Stimulated activated CD4-positive, alpha-beta T cell treated with anti-CD3 and anti-CD28 coated beads, Interleukin-4, amount 100 ng/mL, for 1 hour (primary cell): Measurements from ENCODE around the gene SAMD10.

Experiments
- DNase-seq: peaks from one replicate; pipeline ENCODE4 v3.0.0-alpha.2; 2020

Gene SAMD10

DNA sequence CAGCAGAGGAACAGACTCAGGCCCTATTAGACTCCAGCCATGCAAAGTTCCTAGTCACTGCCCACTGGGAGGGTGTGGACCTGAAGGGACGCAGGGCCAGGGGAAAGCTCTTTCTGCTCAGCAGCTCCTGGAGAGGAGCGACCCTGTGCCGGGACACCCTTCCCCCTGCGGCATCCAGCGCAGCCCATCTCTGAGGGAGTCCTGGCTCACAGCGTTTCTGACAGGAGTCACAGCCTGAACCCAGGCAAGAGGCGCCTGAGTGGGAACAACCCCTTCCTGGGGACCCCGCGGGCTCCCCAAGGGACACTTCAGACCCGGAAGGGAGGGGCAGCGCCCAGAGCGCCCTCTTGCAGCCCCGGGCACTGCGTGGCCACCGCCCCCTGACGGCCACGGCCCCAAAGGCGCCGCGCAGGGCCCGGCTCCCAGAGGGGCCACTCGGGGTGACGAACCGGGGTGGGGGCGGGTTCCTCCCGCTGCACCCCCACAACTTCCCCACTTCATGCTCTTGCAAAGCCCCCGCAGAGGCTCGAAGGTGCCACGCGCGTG, 24.1 kb downstream of the SAMD10 start:
- DNase-seq: peak; percentile 49

DNA sequence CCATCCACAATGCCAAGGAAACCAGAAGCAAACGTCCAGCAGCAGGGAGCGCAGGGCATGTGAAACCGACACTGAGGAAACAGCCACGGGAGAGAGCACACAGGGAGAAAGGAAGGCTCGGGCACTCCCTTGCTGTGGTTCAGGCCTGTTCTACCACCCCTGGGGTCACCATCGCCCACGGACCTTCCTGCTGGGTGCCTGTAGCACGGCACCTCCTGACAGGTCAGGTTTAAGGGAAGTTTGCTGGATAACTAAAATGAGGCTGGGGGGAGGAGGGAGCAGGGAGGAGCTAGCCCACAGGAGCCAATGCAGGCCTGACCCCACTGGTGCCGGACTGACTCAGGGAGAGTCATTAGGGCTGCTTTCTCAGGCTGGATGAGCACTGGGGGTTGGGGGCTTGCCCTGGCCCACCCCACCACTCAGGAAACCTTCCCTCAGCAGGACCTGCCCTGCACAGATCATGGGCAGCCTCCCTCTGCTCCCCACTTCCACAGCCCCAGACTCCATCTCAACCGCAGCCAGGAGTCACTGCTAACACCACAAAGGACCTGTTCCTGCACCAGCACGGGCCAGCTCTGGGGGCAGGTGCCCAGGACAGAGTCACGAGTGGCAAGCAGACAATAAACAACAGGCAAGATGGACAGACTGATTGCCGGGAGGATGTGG, 25.5 kb downstream of the SAMD10 start:
- DNase-seq: no peak

- no peak for DNase-seq
These were observed 26.7 kb downstream of the SAMD10 start for GRCh38 chr20:63952769-63953168.

DNA sequence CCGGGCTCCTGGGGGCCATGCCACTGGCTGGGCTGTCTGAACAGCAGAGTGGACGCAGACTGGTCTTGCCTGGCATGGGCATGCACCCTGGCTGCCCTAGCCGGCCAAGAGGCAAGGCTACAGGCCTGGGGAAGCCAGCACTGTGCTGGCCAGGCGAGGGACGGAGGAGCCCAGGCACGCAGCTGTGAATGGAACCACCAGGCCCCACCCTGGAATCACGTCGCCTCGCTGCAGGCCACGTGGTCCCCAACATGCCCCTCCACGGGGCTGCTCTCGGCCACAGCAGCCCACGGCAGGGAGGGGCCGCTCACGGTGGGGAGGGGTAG, 27.3 kb downstream of the SAMD10 start:
- DNase-seq: no peak

DNA sequence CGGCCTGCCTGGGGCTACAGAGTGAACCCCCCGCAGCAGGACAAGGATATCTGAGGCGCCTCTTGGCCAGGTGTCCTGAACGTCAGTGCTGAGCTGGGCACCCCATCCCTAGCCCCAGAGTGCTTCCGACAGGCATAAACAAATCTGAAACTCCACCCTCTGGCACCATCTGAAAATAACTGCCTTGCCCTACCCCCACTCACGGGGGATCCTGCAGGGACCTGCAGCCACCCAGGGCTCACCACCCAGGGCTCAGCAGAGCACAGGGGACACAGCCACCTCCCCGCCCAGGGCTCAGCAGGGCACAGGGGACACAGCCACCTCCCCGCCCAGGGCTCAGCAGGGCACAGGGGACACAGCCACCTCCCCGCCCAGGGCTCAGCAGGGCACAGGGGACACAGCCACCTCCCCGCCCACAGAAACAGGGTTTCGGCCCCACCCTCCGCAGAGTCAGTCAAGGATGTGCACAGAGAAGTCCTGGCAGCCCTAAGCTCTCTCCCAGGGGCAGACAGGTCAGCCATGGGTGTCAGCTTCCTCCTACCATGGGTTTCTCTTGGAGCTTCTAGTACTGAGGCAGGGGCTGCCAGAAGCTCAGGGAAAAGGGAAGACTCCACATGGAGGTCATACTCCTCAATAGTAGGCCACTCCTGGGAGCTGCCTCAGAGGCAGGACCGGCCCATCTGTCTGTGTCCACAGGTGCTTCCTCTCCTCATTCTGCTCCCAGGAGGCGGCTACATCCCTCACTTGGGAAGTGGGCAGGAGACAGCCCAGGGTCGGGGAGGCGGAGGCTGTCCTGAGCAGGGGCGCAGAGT, 27.8 kb downstream of the SAMD10 start:
- no peak for DNase-seq

DNA sequence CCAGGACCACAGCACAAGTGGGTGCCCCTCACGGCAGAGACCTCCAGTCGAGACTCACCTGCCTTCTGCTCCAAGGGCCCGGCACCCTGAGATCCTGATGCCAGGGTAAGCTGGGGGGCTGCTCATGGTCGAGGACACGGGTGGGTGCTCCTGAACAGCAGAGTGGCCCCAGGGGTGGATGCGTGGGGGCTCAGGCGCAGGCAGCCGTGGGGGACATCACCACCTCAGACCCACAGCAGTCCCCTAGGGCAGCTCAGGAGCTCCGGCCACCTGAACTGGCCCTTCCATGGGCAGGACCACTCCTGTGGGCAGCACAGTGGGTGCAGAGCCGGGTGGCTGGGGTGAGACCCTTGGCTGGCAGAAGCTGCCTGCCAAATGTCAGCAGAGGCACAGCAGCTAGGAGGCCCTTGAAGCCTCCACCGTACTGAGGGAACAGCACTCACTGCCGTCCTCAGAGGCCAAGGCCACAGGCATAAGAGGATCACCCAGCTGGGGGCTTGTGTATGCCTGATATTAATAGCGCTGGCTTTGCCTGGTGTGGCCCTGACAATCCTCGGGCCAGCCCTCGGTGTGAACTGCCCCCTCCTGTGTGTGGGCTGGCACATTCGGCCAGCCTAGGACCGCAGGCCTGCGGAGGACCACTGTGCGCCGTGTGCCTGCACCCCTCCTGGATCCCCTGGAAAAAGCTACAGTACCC, 28.6 kb downstream of the SAMD10 start:
- DNase-seq: no peak

DNA sequence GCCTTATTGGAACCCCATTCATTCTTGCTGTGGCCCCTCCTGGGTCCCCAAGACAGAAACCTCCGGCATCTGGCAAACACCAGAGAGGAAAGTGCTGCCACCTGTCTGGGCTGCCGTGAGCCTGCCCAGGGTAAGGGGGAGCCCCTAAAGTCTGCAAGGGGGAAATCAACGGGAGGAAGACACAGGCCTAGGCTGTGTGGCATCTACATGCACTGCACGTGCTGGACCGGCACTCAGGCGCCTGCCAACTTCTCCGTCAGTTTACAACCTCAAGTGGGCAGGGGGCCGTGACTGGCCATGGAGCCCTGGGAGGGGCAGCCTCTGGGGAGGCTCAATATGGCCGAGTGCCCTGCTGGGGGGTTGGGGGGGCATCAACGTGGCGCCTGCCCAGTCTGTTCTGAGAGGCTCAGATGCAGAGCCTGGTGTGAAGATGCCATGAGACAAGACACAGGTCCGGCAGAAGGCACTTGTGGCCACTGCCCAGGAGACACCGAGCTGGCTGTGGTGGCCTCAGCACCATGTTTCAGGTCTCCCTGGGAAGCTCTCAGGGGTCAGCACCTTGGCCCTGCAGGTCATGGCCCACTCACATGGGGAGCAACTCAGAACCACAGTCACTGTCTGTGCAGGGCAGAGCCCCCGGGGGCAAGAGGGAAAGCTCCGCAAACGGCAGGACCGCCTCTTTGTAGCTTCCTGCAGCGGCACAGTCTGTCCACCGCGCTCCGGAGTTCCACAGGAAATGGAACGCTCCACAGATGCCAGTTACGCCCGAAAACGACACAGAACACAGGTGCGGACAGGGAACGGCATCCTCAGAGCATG, 31.6 kb downstream of the SAMD10 start:
- DNase-seq: no peak

GRCh38 chr20:63946986-63947637, 32.3 kb downstream of the SAMD10 start:
- no peak for DNase-seq

DNA sequence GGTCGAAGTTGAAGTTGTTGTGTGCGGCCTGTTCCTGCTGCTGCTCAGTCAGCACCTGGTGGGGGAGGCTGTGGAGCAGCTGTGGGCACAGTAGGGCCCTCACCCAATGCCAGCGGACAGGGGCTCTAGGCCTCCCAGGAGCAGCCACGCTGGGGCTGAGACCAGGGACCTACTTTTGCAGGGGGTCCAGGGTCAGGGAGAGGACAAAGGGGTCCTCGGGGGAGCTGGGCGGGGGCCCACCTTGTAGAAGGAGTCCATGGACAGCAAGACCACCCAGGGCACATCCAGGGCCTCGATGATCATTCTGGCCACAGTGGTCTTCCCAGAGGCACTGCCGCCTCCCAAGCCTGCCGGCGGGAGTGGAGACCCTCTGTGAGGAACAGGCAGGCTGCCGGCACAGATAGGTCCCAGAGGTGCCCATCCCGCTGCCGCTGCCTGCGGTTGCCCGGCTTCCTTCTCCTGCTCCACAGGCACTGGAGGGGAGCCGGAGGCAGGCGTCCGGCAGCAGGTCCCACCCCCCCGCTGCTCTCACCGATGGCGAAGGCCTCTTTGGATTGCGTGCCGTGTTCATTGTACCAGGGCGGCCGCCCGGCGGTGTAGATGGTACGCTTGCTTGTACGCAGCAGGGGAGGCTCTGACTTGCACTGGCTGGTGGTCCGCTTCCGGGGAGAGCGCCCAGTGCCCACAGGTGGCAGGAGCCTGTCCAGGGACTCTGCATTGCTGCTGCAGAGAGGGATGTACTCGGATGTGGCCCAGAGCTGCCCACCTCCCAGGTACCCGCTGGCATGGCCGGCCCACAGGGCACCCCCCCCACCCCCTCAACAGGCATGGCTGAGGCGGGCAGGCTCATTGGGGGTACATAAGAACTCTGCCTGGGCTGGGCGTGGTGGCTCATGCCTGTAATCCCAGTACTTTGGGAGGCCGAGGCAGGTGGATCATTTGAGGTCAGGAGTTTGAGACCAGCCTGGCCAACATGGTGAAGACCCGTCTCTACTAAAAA, 33.2 kb downstream of the SAMD10 start:
- no peak for DNase-seq

- no peak for DNase-seq
These were observed 34.3 kb downstream of the SAMD10 start for GRCh38 chr20:63945031-63945658.

DNA sequence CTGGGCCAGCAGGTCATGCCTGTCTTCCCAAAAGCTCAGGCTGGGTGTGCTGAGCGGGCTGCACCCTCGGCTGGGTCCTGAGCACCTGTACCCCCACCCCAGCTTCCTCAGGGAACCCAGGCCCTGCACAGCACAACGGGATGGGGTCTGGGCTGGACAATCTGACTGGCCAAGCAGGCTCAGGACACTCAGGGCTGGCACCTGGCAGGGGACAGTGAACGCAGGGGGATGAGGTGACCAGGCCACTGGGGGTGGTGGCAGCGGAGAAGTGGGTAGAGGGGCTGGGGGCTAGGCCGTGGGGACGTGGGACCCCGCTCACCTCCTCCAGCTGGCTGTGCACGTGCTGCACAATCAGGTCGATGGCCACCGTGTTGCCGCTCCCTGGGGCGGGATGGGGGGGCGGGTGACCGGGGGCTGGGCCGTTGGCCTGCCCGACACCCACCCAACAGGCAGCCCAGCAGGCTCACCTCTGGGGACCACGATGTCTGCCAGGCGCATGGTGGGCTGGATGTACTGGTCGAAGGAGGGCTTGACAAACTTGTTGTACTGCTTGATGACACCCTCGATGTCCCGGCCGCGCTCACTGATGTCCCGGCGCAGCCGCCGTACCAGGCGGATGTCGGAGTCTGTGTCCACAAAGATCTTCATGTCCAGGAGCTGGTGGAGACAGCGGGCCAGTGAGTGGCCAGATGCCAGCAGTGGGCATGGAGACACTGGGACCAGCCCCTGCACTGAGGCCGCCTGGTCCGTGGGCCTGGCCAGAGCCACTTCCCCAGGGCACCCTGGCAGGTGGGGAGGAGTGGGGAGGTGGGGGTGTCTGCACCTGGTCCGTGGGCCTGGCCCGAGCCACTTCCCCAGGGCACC, 35.1 kb downstream of the SAMD10 start:
- DNase-seq: no peak

DNA sequence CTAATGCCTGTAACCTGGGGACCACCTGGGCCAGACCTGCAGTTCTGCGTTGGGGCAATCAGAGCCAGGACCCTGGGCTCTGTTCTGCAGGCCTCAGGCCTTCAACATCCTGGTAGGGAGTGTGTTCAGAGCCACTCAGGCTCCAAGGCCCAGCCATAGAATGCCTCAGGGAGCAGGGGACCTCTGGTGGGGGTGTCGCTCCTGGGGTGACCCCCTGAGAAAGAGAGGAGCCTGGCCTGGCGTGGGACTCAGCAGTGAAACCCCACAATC, 35.7 kb downstream of the SAMD10 start:
- DNase-seq: no peak

- no peak for DNase-seq
These were observed 36.3 kb downstream of the SAMD10 start for GRCh38 chr20:63942969-63943807.

DNA sequence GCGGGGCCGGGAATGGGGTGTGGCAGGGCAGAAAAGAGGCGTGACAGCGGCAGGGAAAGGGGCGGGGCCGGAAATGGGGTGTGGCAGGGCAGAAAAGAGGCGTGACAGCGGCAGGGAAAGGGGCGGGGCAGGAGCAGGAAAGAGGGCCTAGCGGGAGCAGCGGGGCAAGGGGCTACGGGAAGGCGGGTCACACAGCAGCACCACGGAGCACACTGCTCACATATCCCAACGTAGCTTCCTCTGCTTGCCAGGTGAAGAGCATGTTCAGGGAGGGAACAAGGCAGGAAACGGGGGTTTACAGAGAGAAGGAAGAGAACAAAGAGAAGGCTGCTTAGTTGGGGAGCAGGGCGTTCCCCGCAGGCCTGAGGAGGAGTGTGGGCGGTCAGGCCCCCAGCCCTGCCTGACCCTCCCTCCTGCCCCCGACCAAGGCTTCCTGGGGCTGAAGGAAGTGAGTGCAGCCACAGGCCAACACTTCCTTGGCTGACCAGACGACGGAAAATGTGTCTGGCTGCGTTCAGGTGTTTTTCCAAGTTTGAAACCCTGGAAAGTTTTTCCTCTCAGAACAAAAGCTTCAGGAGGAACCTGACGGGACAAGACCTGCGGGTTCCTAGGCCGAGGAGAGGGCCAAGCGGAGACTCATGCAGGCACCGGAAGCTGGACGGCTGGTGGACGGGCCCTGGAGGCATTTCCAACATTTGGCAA, 37.0 kb downstream of the SAMD10 start:
- no peak for DNase-seq

DNA sequence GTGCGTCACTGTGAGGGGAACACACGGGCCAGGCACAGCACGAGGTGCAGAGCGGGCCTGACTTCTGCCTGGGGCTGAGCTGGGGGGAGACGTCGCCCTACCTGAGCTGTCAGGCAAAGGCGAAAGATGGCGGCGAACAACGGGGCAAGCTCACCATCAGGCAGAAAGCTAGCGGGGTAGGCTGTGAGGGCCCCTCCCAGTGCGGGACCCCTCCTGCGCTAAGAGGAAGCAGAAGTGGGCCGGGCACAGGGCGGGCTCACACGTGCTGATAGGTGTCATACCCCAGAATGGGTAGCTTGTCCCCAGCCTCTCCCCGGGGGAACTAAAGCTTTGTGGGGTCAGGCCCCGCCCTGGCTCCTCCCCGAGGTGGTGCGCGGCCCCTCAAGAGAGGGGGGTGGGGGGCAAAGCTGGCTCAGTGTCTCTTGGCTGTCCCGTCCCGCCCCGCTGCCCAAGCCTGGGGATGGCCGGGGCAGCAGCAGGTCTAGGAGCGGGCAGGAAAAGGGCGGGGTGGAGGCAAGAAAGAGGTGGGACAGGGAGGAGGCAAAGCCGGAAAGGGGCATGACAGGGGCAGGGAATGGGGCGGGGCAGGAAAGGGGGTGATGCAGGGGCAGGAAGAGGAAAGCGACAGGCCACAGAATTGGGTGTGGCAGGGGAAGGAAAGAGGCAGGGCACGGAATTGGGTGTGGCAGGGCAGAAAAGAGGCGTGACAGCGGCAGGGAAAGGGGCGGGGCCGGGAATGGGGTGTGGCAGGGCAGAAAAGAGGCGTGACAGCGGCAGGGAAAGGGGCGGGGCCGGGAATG, 38.0 kb downstream of the SAMD10 start:
- peak; percentile 51 for DNase-seq

DNA sequence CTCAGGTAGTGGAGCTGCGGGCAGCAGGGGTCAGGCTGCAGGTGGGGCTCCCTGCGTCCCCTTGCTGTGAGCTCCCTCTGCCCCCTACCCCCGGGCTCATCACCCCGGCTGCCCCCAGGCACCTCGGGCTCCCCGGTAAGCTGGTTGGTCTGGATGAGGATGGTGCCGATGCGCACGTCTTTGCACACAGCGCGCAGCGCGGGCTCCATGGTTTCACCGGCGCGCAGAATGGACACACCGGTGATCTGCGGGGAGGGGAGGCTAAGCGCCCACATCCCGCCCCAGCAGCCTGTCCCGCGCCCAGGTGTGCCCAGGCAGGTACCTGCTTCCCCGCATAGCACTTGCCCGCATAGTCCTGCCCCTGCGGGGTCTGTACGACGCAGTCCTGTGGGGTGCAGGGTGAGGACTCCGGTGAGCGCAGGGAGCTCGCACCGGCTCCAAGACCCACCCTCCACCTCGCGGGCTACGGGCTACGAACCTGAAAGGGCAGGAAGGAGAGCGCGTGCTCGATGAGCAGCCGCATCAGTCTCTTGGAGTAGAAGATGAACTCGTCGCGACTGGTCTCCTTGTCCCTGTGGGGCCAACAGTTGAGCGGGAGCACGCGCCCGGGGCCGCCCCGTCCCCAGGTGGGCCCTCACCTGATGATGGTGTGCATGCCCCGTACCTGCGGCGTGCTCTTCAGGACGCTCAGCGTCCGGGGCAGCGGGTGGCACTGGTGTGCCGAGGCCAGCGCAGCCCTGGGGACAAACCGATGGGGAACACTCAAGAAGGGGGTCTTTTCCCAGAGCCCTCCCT, 38.8 kb downstream of the SAMD10 start:
- no peak for DNase-seq
